HEK293 (cell line): ENCODE data around the gene EXOSC1.

Experiments used
- CTCF ChIP-seq: fragments of 450-650 bp; formaldehyde crosslinking; IDR thresholded peaks from 2 replicates; pipeline ENCODE4 v1.5.1; 2016; ENCODE audit warnings: missing biosample characterization, missing genetic modification characterization
- GLIS1 ChIP-seq: fragments of 450-650 bp; formaldehyde crosslinking; IDR thresholded peaks from 2 replicates; pipeline ENCODE4 v1.5.1; 2016; ENCODE audit warnings: missing biosample characterization, missing genetic modification characterization
- GLIS2 ChIP-seq: fragments of 450-650 bp; formaldehyde crosslinking; IDR thresholded peaks from 2 replicates; pipeline ENCODE4 v1.5.1; 2016; ENCODE audit warnings: missing biosample characterization, missing genetic modification characterization
- KLF1 ChIP-seq: fragments of 450-650 bp; formaldehyde crosslinking; IDR thresholded peaks from 2 replicates; pipeline ENCODE4 v1.5.1; 2016; ENCODE audit warnings: missing biosample characterization, missing genetic modification characterization
- KLF10 ChIP-seq: fragments of 450-650 bp; IDR thresholded peaks from 2 replicates; pipeline ENCODE4 v1.5.1; 2018; ENCODE audit warnings: missing biosample characterization, mild to moderate bottlenecking, missing genetic modification characterization
- MYNN ChIP-seq: fragments of 450-650 bp; formaldehyde crosslinking; IDR thresholded peaks from 2 replicates; pipeline ENCODE4 v1.5.1; 2016; ENCODE audit warnings: missing biosample characterization, missing genetic modification characterization, borderline replicate concordance
- MZF1 ChIP-seq: fragments of 450-650 bp; formaldehyde crosslinking; IDR thresholded peaks from 2 replicates; pipeline ENCODE4 v1.5.1; 2017; ENCODE audit warnings: missing biosample characterization, missing genetic modification characterization, borderline replicate concordance
- PATZ1 ChIP-seq: fragments of 450-650 bp; formaldehyde crosslinking; IDR thresholded peaks from 2 replicates; pipeline ENCODE4 v1.5.1; 2016; ENCODE audit warnings: missing biosample characterization, missing genetic modification characterization
- REST ChIP-seq: fragments of 450-650 bp; formaldehyde crosslinking; IDR thresholded peaks from 2 replicates; pipeline ENCODE4 v1.5.1; 2016; ENCODE audit warnings: missing biosample characterization, missing genetic modification characterization
- SALL2 ChIP-seq: fragments of 450-650 bp; formaldehyde crosslinking; IDR thresholded peaks from 2 replicates; pipeline ENCODE4 v1.5.0; 2017; ENCODE audit warnings: missing biosample characterization, mild to moderate bottlenecking, missing genetic modification characterization, borderline replicate concordance
- SP7 ChIP-seq: fragments of 450-650 bp; formaldehyde crosslinking; IDR thresholded peaks from 2 replicates; pipeline ENCODE4 v1.5.1; 2016; ENCODE audit warnings: missing biosample characterization, missing genetic modification characterization
- ZFHX2 ChIP-seq: fragments of 450-650 bp; formaldehyde crosslinking; conservative IDR thresholded peaks from 2 replicates; pipeline ENCODE4 v1.5.1; 2016; ENCODE audit warnings: missing biosample characterization, missing genetic modification characterization
- ZNF184 ChIP-seq: fragments of 450-650 bp; IDR thresholded peaks from 2 replicates; pipeline ENCODE4 v1.5.1; 2018; ENCODE audit warnings: missing biosample characterization, mild to moderate bottlenecking, missing genetic modification characterization
- ZNF335 ChIP-seq: fragments of 450-650 bp; formaldehyde crosslinking; conservative IDR thresholded peaks from 2 replicates; pipeline ENCODE4 v1.5.1; 2016; ENCODE audit warnings: missing biosample characterization, missing genetic modification characterization
- ZNF366 ChIP-seq: fragments of 450-650 bp; formaldehyde crosslinking; conservative IDR thresholded peaks from 2 replicates; pipeline ENCODE4 v1.5.1; 2016; ENCODE audit warnings: missing biosample characterization, missing genetic modification characterization
- ZNF423 ChIP-seq: fragments of 450-650 bp; formaldehyde crosslinking; IDR thresholded peaks from 2 replicates; pipeline ENCODE4 v1.5.1; 2016; ENCODE audit warnings: missing biosample characterization, missing genetic modification characterization
- ZNF449 ChIP-seq: fragments of 450-650 bp; formaldehyde crosslinking; IDR thresholded peaks from 2 replicates; pipeline ENCODE4 v1.5.1; 2017; ENCODE audit warnings: missing biosample characterization, mild to moderate bottlenecking, missing genetic modification characterization, moderate library complexity
- ZNF48 ChIP-seq: fragments of 450-650 bp; formaldehyde crosslinking; IDR thresholded peaks from 2 replicates; pipeline ENCODE4 v1.5.1; 2016; ENCODE audit warnings: missing biosample characterization, missing genetic modification characterization
- ZNF514 ChIP-seq: fragments of 450-650 bp; formaldehyde crosslinking; IDR thresholded peaks from 2 replicates; pipeline ENCODE4 v1.5.1; 2016; ENCODE audit warnings: missing biosample characterization, missing genetic modification characterization
- ZNF600 ChIP-seq: fragments of 450-650 bp; formaldehyde crosslinking; IDR thresholded peaks from 2 replicates; pipeline ENCODE4 v1.5.1; 2016; ENCODE audit warnings: missing biosample characterization, missing genetic modification characterization
- ZNF626 ChIP-seq: fragments of 450-650 bp; sonication (Bioruptor Pico); formaldehyde crosslinking; IDR thresholded peaks from 2 replicates; pipeline ENCODE4 v1.5.1; 2018; ENCODE audit warnings: missing biosample characterization, missing genetic modification characterization, inconsistent platforms
- ZNF639 ChIP-seq: fragments of 450-650 bp; formaldehyde crosslinking; IDR thresholded peaks from 2 replicates; pipeline ENCODE4 v1.5.1; 2016; ENCODE audit warnings: missing biosample characterization, missing genetic modification characterization
- ZNF660 ChIP-seq: fragments of 450-650 bp; IDR thresholded peaks from 2 replicates; pipeline ENCODE4 v1.5.1; 2018; ENCODE audit warnings: missing biosample characterization, mild to moderate bottlenecking, missing genetic modification characterization
- ZNF704 ChIP-seq: fragments of 450-650 bp; formaldehyde crosslinking; IDR thresholded peaks from 2 replicates; pipeline ENCODE4 v1.5.1; 2016; ENCODE audit warnings: missing biosample characterization, missing genetic modification characterization
- TF ChIP-seq, protein P1 (sequence below): fragments of 450-650 bp; formaldehyde crosslinking; IDR thresholded peaks from 2 replicates; pipeline ENCODE4 v1.5.1; 2016; ENCODE audit warnings: missing biosample characterization, missing genetic modification characterization

Gene EXOSC1

DNA sequence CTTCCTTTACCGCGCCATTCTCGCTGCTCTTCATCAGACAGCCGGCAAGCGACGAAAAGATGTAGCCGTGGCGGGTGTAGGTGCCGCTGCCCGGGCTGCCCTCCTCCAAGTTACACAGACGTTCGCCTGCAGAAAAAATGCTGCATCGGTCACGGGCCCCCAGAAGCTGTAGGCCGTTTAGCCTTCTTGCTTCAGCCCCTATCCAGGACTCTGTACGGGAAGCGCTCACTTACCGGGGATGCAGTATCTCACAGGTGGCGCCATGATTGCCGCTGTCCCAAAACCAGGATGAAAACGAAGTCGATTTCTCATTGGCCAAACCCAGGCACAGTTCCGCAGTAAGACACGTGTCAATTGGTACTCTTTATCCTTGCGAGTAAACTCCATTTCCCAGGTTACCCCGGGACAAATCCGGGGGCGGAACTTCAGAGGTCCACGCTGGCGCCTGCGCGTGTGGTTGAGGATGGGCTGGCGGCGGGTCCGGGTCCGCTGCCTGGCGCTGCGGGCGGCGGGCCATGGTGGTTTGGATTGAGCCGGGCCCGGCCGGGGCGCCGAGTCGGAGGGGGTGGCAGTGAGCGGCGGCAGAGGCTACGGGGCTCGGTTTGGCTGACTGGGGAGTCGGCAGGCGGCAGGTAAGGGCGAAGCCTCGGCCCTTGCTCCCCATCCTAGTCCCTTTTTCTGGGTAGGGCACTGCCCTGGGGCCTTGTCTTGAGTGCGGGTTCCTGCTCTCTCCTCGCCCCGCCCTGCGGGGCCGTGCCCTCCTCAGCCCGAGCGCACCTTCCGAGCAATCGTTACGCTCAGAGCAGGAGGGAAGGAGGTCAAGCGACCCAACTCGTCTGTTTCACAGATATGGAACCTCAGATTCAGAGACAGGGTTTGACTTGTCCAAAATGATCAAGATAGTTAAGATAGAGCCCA, at the start of gene EXOSC1, which contains the start of gene ZDHHC16 (continued):
- TF ChIP-seq PATZ1 (tag by site-specific recombination) = peak; percentile 86
- TF ChIP-seq GLIS2 (tag by site-specific recombination) = peak; percentile 75
- no peak for TF ChIP-seq ZNF184
- TF ChIP-seq ZNF366 (tag by site-specific recombination) = no peak
- TF ChIP-seq MYNN (tag by site-specific recombination) = no peak
- TF ChIP-seq ZNF514 (tag by site-specific recombination) = no peak
- TF ChIP-seq ZNF335 (tag by site-specific recombination) = peak; percentile 98
- no peak for TF ChIP-seq ZNF626 (tag by site-specific recombination)
- peak; percentile 64; the same call in 1 of the 2 replicates for TF ChIP-seq ZNF449 (tag by site-specific recombination)
- no peak for TF ChIP-seq ZNF48 (tag by site-specific recombination)
- TF ChIP-seq, protein P1, sequence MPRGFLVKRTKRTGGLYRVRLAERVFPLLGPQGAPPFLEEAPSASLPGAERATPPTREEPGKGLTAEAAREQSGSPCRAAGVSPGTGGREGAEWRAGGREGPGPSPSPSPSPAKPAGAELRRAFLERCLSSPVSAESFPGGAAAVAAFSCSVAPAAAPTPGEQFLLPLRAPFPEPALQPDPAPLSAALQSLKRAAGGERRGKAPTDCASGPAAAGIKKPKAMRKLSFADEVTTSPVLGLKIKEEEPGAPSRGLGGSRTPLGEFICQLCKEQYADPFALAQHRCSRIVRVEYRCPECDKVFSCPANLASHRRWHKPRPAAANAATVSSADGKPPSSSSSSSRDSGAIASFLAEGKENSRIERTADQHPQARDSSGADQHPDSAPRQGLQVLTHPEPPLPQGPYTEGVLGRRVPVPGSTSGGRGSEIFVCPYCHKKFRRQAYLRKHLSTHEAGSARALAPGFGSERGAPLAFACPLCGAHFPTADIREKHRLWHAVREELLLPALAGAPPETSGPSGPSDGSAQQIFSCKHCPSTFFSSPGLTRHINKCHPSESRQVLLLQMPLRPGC (tag by site-specific recombination) = peak; percentile 53; the same call in 1 of the 2 replicates
- TF ChIP-seq KLF1 (tag by site-specific recombination) = peak; percentile 51
- peak; percentile 85 for TF ChIP-seq ZFHX2
- no peak for TF ChIP-seq ZNF704 (tag by site-specific recombination)
- TF ChIP-seq ZNF423 (tag by site-specific recombination) = no peak
- TF ChIP-seq ZNF639 (tag by site-specific recombination) = peak; percentile 39; the same call in 1 of the 2 replicates
- peak; percentile 74 for TF ChIP-seq ZNF660 (tag by site-specific recombination)
- TF ChIP-seq SP7 (tag by site-specific recombination) = peak; percentile 76
- TF ChIP-seq MZF1 = peak; percentile 84
- TF ChIP-seq REST (tag by site-specific recombination) = peak; percentile 81
- TF ChIP-seq KLF10 (tag by site-specific recombination) = peak; percentile 57; the same call in 1 of the 2 replicates
- no peak for TF ChIP-seq SALL2 (tag by site-specific recombination)
- TF ChIP-seq CTCF (tag by site-specific recombination) = peak; percentile 49; the same call in 1 of the 2 replicates
- TF ChIP-seq ZNF600 (tag by site-specific recombination) = peak; percentile 93
- peak; percentile 30; the same call in 1 of the 2 replicates for TF ChIP-seq GLIS1 (tag by site-specific recombination)
